Fibroblast of mammary gland (primary cell): Measurements from ENCODE around the gene RPS29.

Experiments used
- DNase-seq: peaks from one replicate; pipeline ENCODE4 v3.0.0-alpha.2; 2010; ENCODE audit warnings: low read depth
- H3K4me3 ChIP-seq: 2 replicates; pipeline ENCODE4 v1.5.1; 2011; ENCODE audit warnings: low read depth, mild to moderate bottlenecking, low read length, moderate library complexity; ENCODE audit not compliant: control insufficient read depth
- TF ChIP-seq, protein P1 (sequence below): conservative IDR thresholded peaks from 2 replicates; pipeline ENCODE4 v1.5.1; 2011; ENCODE audit warnings: low read depth, low read length, inconsistent platforms; ENCODE audit not compliant: control insufficient read depth, insufficient read depth

The RPS29 gene

GRCh38 chr14:49541049-49541448, 45.1 kb downstream of the RPS29 start:
- H3K4me3 ChIP-seq = no peak overlapping the region
- no peak for DNase-seq
- TF ChIP-seq, protein P1, sequence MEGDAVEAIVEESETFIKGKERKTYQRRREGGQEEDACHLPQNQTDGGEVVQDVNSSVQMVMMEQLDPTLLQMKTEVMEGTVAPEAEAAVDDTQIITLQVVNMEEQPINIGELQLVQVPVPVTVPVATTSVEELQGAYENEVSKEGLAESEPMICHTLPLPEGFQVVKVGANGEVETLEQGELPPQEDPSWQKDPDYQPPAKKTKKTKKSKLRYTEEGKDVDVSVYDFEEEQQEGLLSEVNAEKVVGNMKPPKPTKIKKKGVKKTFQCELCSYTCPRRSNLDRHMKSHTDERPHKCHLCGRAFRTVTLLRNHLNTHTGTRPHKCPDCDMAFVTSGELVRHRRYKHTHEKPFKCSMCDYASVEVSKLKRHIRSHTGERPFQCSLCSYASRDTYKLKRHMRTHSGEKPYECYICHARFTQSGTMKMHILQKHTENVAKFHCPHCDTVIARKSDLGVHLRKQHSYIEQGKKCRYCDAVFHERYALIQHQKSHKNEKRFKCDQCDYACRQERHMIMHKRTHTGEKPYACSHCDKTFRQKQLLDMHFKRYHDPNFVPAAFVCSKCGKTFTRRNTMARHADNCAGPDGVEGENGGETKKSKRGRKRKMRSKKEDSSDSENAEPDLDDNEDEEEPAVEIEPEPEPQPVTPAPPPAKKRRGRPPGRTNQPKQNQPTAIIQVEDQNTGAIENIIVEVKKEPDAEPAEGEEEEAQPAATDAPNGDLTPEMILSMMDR = no peak

DNA sequence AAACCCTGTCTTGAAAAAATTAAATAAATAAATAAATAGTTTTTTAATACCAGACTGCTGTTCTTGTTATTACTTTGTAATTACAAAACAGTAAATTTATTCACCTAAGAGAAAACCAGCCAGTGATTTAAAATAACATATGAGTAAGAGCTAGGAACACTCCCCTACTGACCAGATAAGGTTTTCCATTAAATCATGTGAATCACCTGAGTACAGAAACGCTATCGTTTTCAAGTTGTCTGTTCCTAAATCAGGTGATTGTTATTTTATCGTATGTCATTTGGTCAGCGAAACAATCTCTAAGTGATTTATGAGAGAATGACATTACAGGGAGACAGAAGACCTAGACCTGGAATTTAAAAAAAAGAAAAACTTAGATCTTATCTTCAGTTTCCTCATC, 47.3 kb downstream of the RPS29 start:
- no peak overlapping the region for H3K4me3 ChIP-seq
- DNase-seq = no peak
- TF ChIP-seq, protein P1 = no peak
